PC-3 (cell line): ENCODE measurements around the gene LYSMD3.

ENCODE experiments used
- CTCF ChIP-seq: fragments of 300-600 bp; sonication (generic); conservative IDR thresholded peaks from 2 replicates; pipeline ENCODE4 v1.5.1; 2017; ENCODE audit warnings: antibody characterized with exemption, low read depth, mild to moderate bottlenecking, low read length
- EZH2 ChIP-seq: fragments of 300-600 bp; sonication (generic); IDR thresholded peaks from one replicate; pipeline ENCODE4 v1.6.1; 2017; ENCODE audit warnings: antibody characterized with exemption, mild to moderate bottlenecking, low read length; ENCODE audit not compliant: unreplicated experiment

DNA sequence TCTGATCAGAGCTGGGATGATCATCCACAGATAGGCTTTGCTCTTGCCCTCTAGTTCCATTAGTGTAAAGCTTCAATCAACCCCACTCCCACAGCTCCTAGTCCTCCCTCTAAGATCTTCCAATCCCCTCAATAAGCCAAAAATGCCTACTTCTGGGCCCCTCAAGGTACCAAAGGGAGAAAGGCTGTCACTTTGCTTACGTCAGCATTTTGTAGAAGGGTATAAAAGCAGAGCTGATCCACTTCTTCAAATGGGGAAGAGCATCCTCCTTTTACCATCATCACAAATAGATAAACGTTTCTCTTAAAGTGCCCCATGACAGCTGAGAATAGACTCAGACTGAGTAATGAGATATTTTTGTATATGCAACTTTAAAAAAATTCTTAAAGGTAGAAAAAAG lies 16.1 kb upstream of the LYSMD3 start:
- TF ChIP-seq CTCF (no peak), EZH2 (no peak)
